ENCODE data around the gene ASTE1. TPM values are rescaled to one million over a fixed set of nuclear protein-coding genes. Genes with fewer than 3 reads are reported as not detected.

The ASTE1 gene
- total RNA-seq, 1 experiment from 2014 or later, result 2.4 TPM

GRCh38 chr3:131036200-131036816, 9.7 kb upstream of the ASTE1 start:
- no TSS peak for BruUV-seq (replicated peaks)
- CTCF ChIA-PET, result no interaction called here
- POLR2A ChIA-PET, result no interaction called here
- TF ChIP-seq ATF3 (IDR thresholded peaks at IDR 0.05), result no peak
- TF ChIP-seq TCF7L2 (IDR thresholded peaks at IDR 0.05; ENCODE audit: borderline replicate concordance, extremely low read depth, insufficient read depth, insufficient read length), result no peak
- TF ChIP-seq MAX (IDR thresholded peaks at IDR 0.05), result no peak
- no peak for TF ChIP-seq REST (IDR thresholded peaks at IDR 0.05; ENCODE audit: low read depth)
- ATAC-seq (no peak), DNase-seq (ENCODE audit: low read depth, low spot score) (no peak)
- no peaks in the 10 kb centered on the region for H3K27me3 ChIP-seq (ENCODE audit: insufficient read depth, low read length)
- no peak overlapping the region for H3K4me2 ChIP-seq (ENCODE audit: low read length)
- H3K79me2 ChIP-seq (ENCODE audit: insufficient read depth, low read length), result no peaks in the 10 kb centered on the region
- RAD21 ChIA-PET (ENCODE audit: low non-redundant PET in 1 of 2, low total read pairs in 2 of 2, uncharacterized antibody in 2 of 2, unreplicated experiment in 2 of 2), result no interaction called here
- intact Hi-C loops (cut with micrococcal nuclease), result loop anchor here (10.0 kb wide), 3 partner anchors 618 to 1148 kb away; no protein-coding TSS in a partner anchor
- H3K9me2 ChIP-seq (ENCODE audit: insufficient read depth), result no peaks in the 10 kb centered on the region
- no peak overlapping the region for H3K27ac ChIP-seq (ENCODE audit: low read depth, low read length)
- H3K4me3 ChIP-seq (replicated peaks in 1 of 2; ENCODE audit: low read depth in 1 of 2, low read length in 2 of 2), result no peak overlapping the region
- no peaks in the 10 kb centered on the region for H3K36me3 ChIP-seq (ENCODE audit: control insufficient read depth in 1 of 2, insufficient read depth in 2 of 2, low read length in 2 of 2)
- H3K4me1 ChIP-seq (ENCODE audit: control insufficient read depth in 1 of 2, insufficient read depth in 2 of 2, low read length in 2 of 2), result no peaks in the 10 kb centered on the region
- no peaks in the 10 kb centered on the region for H4K20me1 ChIP-seq (ENCODE audit: insufficient read depth)
- H3K9me3 ChIP-seq (ENCODE audit: control insufficient read depth in 1 of 2, insufficient read depth in 1 of 2, low read depth in 1 of 2, low read length in 2 of 2), result no peaks in the 10 kb centered on the region
- no peak overlapping the region for H2AFZ ChIP-seq (ENCODE audit: low read depth, low read length, poor library complexity, severe bottlenecking)
- H3K9ac ChIP-seq (ENCODE audit: low read length), result no peak overlapping the region
